Trophoblast cell (in vitro differentiated cells and primary cell): ENCODE measurements around the gene APRT.

Experiments
- DNase-seq, 2 donors: peaks; one replicate each; pipeline ENCODE4 v3.0.0-alpha.2; 2016
- H2AFZ ChIP-seq: 2 replicates; pipeline ENCODE4 v1.6.1; 2013; ENCODE audit warnings: low read length, moderate library complexity, mild to moderate bottlenecking; ENCODE audit not compliant: insufficient read depth, poor library complexity
- H2AK5ac ChIP-seq: 2 replicates; pipeline ENCODE4 v1.6.1; 2013; ENCODE audit warnings: mild to moderate bottlenecking, low read length
- H2BK120ac ChIP-seq: 2 replicates; pipeline ENCODE4 v1.6.1; 2013; ENCODE audit warnings: low read length, mild to moderate bottlenecking, moderate library complexity; ENCODE audit not compliant: insufficient read depth, poor library complexity
- H2BK12ac ChIP-seq: 2 replicates; pipeline ENCODE4 v1.6.1; 2013; ENCODE audit warnings: mild to moderate bottlenecking, low read length, moderate library complexity
- H2BK5ac ChIP-seq: 2 replicates; pipeline ENCODE4 v1.6.1; 2013; ENCODE audit warnings: low read length, low read depth, moderate library complexity, mild to moderate bottlenecking; ENCODE audit not compliant: poor library complexity
- H3K14ac ChIP-seq: 2 replicates; pipeline ENCODE4 v1.6.1; 2013; ENCODE audit warnings: mild to moderate bottlenecking, low read length
- H3K18ac ChIP-seq: 2 replicates; pipeline ENCODE4 v1.6.1; 2013; ENCODE audit warnings: mild to moderate bottlenecking, low read length
- H3K23ac ChIP-seq: 2 replicates; pipeline ENCODE4 v1.6.1; 2013; ENCODE audit warnings: low read length
- H3K27ac ChIP-seq: 2 replicates; pipeline ENCODE4 v1.5.1; 2013; ENCODE audit warnings: low read depth, mild to moderate bottlenecking, inconsistent platforms, low read length, moderate library complexity
- H3K27me3 ChIP-seq: 2 replicates; pipeline ENCODE4 v1.6.1; 2013; ENCODE audit warnings: inconsistent platforms, mild to moderate bottlenecking, low read length, moderate library complexity; ENCODE audit not compliant: insufficient read depth
- H3K36me3 ChIP-seq, 2 experiments: 1 replicate in 1 of 2; 2 replicates in 1 of 2; pipeline ENCODE4 v1.6.1; 2013; ENCODE audit warnings: low read length in 2 of 2, mild to moderate bottlenecking in 2 of 2, moderate library complexity in 1 of 2; ENCODE audit not compliant: insufficient read depth in 2 of 2, control insufficient read depth in 1 of 2
- H3K4ac ChIP-seq: 2 replicates; pipeline ENCODE4 v1.6.1; 2013; ENCODE audit warnings: low read depth, mild to moderate bottlenecking, low read length, moderate library complexity
- H3K4me1 ChIP-seq, 2 experiments: 1 replicate in 1 of 2; 2 replicates in 1 of 2; pipeline ENCODE4 v1.6.1; 2013; ENCODE audit warnings: low read length in 2 of 2, mild to moderate bottlenecking in 2 of 2, moderate library complexity in 1 of 2; ENCODE audit not compliant: insufficient read depth in 2 of 2, control insufficient read depth in 1 of 2
- H3K4me2 ChIP-seq: 2 replicates; pipeline ENCODE4 v1.6.1; 2013; ENCODE audit warnings: inconsistent platforms, mild to moderate bottlenecking, low read length, moderate library complexity
- H3K4me3 ChIP-seq: 2 replicates; pipeline ENCODE4 v1.5.1; 2013; ENCODE audit warnings: mild to moderate bottlenecking, low read depth, low read length, inconsistent platforms
- H3K79me1 ChIP-seq: one replicate; pipeline ENCODE4 v1.6.1; 2013; ENCODE audit warnings: low read length
- H3K79me2 ChIP-seq: 2 replicates; pipeline ENCODE4 v1.6.1; 2013; ENCODE audit warnings: low read length, mild to moderate bottlenecking; ENCODE audit not compliant: control insufficient read depth, insufficient read depth, poor library complexity
- H3K9ac ChIP-seq: 2 replicates; pipeline ENCODE4 v1.6.1; 2013; ENCODE audit warnings: mild to moderate bottlenecking, low read length
- H3K9me3 ChIP-seq: 2 replicates; pipeline ENCODE4 v1.6.1; 2013; ENCODE audit warnings: low read depth, mild to moderate bottlenecking, control low read depth, inconsistent platforms, low read length; ENCODE audit not compliant: insufficient read depth
- H4K12ac ChIP-seq: 2 replicates; pipeline ENCODE4 v1.6.1; 2013; ENCODE audit warnings: low read depth, mild to moderate bottlenecking, low read length, moderate library complexity
- H4K8ac ChIP-seq: 2 replicates; pipeline ENCODE4 v1.6.1; 2013; ENCODE audit warnings: low read depth, mild to moderate bottlenecking, low read length, moderate library complexity
- H4K91ac ChIP-seq: one replicate; pipeline ENCODE4 v1.6.1; 2013; ENCODE audit warnings: low read depth, mild to moderate bottlenecking, low read length, moderate library complexity
- WGBS: extraction: QIAGEN DNeasy Blood & Tissue Kit; methylation state at CpG from one replicate; pipeline ENCODE4 v1.1.7; 2013; ENCODE audit warnings: missing lambda C conversion rate; ENCODE audit not compliant: insufficient read length, insufficient coverage; ENCODE audit errors: extremely low coverage; 5-methylcytosine and 5-hydroxymethylcytosine counted together

The APRT gene

DNA sequence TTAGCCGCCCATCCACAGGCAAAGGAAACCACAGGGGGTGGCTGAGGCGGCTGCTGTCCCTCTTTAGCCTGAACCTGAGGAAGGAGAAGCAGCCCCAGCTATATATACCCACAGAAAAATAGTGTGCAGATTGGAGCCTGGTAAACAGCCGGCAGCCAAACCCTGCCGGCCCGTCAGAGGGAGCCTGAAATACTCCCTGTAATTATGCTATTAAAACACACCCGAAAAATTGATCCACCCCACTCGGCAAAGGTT is 33.5 kb downstream of the APRT start:
- no peak overlapping the region for H4K91ac ChIP-seq
- no peaks in the 10 kb centered on the region for H3K27me3 ChIP-seq
- no peak overlapping the region for H4K8ac ChIP-seq
- H3K23ac ChIP-seq: no peak overlapping the region
- peaks cover 40 to 53% of the 10 kb centered on the region in 2 experiments for H3K4me1 ChIP-seq
- DNase-seq: no peak
- H3K79me1 ChIP-seq: peaks cover 1% of the 10 kb centered on the region
- no peak overlapping the region for H3K18ac ChIP-seq
- H3K27ac ChIP-seq: no peak overlapping the region
- peaks cover 0 to 5% of the 10 kb centered on the region in 2 experiments for H3K36me3 ChIP-seq
- no peak overlapping the region for H3K4me3 ChIP-seq
- H3K14ac ChIP-seq: no peak overlapping the region
- H3K9me3 ChIP-seq: no peaks in the 10 kb centered on the region
- no CpG with 5 or more reads among the region's 7 CpGs for WGBS
- H2AFZ ChIP-seq: no peak overlapping the region
- H3K9ac ChIP-seq: no peak overlapping the region
- no peak overlapping the region for H2BK5ac ChIP-seq
- no peak overlapping the region for H2AK5ac ChIP-seq
- H2BK120ac ChIP-seq: no peak overlapping the region
- H4K12ac ChIP-seq: no peak overlapping the region
- no peak overlapping the region for H2BK12ac ChIP-seq
- peaks cover 13% of the 10 kb centered on the region for H3K79me2 ChIP-seq
- no peak overlapping the region for H3K4me2 ChIP-seq
- H3K4ac ChIP-seq: no peak overlapping the region

DNA sequence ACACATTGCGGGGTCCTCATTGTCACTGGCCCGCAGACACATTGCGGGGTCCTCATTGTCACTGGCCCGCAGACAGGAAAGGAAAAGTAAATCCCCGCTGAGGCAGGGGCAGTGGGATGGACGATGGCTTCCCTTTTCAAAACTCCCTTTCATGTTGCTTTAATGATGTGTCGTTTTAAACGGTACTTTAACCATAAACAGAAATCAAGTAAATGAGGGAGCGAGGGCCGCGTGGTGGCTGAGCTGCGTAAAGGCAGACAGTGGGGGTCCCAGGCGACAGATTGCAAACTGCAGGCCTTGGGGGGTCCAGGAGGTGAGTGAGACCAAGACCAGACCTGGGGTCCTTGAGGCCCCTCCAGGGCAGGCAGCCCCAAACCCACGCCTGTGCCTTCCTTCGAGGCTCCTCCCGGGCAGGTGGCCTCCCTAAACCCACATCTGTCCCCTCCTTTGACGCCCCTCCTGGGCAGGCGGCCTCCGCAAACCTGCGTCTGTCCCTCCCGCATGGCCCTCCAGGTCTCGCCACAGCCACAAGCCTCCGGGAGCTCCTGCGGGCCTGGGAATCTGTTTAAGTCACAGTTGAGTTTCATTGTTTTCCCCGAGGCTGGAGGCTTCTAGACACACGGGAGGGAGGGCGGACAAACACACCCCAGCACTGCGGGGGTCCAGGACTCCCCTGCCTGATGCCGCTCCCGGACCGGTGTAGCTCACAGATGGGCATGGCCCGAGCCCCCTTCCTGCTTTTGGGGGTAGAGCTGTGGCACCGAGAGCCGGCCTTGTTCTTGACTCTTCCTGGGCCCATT is 34.1 kb downstream of the APRT start:
- Histone ChIP-seq H3K79me1 (peaks cover 4% of the 10 kb centered on the region), H3K9ac (no peak overlapping the region), H3K4ac (peak overlapping the region; percentile 18), H3K27me3 (no peaks in the 10 kb centered on the region), H2BK5ac (no peak overlapping the region), H2BK120ac (no peak overlapping the region), H3K4me1 (peaks cover 41 to 54% of the 10 kb centered on the region in 2 experiments), H3K9me3 (no peaks in the 10 kb centered on the region), H3K18ac (peak overlapping the region; percentile 48), H2AK5ac (peak overlapping the region; percentile 18), H4K12ac (no peak overlapping the region), H3K14ac (no peak overlapping the region), H4K8ac (no peak overlapping the region), H2AFZ (no peak overlapping the region), H3K36me3 (peaks cover 0 to 5% of the 10 kb centered on the region in 2 experiments), H3K4me3 (no peak overlapping the region), H4K91ac (no peak overlapping the region), H3K27ac (no peak overlapping the region), H3K23ac (no peak overlapping the region), H2BK12ac (no peak overlapping the region), H3K4me2 (no peak overlapping the region), H3K79me2 (peaks cover 13% of the 10 kb centered on the region)
- WGBS: no CpG with 5 or more reads among the region's 34 CpGs
- DNase-seq: no peak

DNA sequence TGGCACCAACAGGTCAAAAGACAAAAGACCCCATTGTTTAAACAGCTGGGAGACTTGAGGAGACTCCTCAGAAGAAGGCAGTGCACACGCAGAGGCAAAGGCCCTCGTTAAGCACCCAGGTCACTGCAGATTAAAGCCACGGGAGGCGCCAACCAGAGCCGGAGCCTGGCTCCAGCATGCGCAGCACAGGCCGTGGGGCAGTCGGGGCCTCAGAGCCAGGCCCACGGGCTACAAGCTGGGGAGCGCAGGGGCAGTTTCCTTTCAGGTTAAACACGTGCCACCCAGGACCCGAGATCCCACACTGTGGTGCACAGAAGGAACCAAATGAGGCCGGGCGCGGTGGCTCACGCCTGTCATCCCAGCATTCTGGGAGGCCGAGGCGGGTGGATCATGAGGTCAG is 35.9 kb downstream of the APRT start:
- Histone ChIP-seq H4K91ac (no peak overlapping the region), H2BK5ac (no peak overlapping the region), H3K79me2 (peaks cover 14% of the 10 kb centered on the region), H3K27ac (no peak overlapping the region), H3K9ac (no peak overlapping the region), H3K27me3 (no peaks in the 10 kb centered on the region), H3K9me3 (no peaks in the 10 kb centered on the region), H3K18ac (no peak overlapping the region), H2BK120ac (no peak overlapping the region), H2AFZ (no peak overlapping the region), H3K4ac (peak overlapping the region; percentile 42), H4K8ac (no peak overlapping the region), H2AK5ac (no peak overlapping the region), H3K36me3 (peaks cover 0 to 5% of the 10 kb centered on the region in 2 experiments), H3K79me1 (peaks cover 10% of the 10 kb centered on the region), H3K23ac (no peak overlapping the region), H3K4me3 (no peak overlapping the region), H2BK12ac (no peak overlapping the region), H4K12ac (no peak overlapping the region), H3K4me1 (peaks cover 43 to 56% of the 10 kb centered on the region in 2 experiments), H3K4me2 (no peak overlapping the region), H3K14ac (no peak overlapping the region)
- no peak for DNase-seq
- WGBS: no CpG with 5 or more reads among the region's 18 CpGs

DNA sequence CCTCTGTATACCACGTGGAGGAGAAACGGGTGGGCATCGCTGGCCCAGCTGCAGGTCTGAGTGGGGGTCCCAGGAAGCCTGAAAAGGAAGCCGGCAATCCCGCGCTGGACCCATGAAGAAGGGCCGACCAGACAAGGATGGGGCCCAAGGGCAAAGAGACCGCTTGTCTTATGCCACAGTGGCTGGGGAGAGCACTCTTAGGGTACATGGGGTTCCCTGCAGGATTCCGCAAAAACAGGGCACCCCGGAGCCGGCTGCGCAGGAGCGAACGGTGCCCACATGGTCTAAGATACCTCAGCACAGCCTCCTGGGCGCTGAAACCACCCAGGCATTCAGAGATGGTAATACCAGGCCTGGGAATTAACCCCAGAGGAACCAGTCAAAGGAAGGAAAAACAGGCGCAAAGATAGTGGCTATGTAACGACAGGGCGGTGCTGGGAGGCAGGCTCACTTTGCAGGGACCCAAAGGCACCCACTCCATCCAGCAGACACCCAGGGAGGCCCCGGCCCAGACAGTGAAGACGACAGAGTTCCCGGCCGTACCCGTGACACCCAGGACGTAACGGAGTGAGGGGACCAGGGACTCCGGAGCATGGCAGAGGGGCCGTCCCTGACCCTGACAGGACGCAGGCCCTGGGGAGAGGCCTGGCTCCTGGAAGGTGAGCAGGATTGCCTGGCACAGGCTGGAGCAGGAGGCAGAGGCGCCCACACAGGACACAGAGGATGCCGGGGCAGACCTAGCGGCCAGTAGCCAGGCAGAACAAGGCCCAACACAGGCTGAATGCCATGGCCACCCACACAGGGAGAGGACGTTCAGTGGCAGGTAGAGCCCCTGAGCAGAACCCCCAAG is 37.0 kb downstream of the APRT start:
- Histone ChIP-seq H2AFZ (no peak overlapping the region), H3K27ac (no peak overlapping the region), H3K23ac (no peak overlapping the region), H3K36me3 (peaks cover 0 to 4% of the 10 kb centered on the region in 2 experiments), H3K79me1 (peaks cover 14% of the 10 kb centered on the region), H2BK5ac (no peak overlapping the region), H4K12ac (no peak overlapping the region), H2BK12ac (peak overlapping the region; percentile 6), H3K9ac (no peak overlapping the region), H4K8ac (peak overlapping the region; percentile 4), H2AK5ac (peak overlapping the region; percentile 56), H3K9me3 (no peaks in the 10 kb centered on the region), H3K27me3 (no peaks in the 10 kb centered on the region), H3K4me3 (no peak overlapping the region), H3K14ac (no peak overlapping the region), H3K18ac (peak overlapping the region; percentile 11), H4K91ac (peak overlapping the region; percentile 9), H3K79me2 (peaks cover 15% of the 10 kb centered on the region), H3K4ac (peak overlapping the region; percentile 67), H2BK120ac (no peak overlapping the region), H3K4me1 (peaks cover 49 to 60% of the 10 kb centered on the region in 2 experiments), H3K4me2 (no peak overlapping the region)
- WGBS: no CpG with 5 or more reads among the region's 32 CpGs
- no peak for DNase-seq
